Transverse colon (tissue), 4 donors: ENCODE data around the gene XXYLT1.

Experiments
- CTCF ChIP-seq, 5 experiments: fragments of 200-600 bp in 3 of 5; fragments of 450-650 bp in 2 of 5; sonication (generic) in 3 of 5; IDR thresholded peaks; 1 replicate in 2 of 5; 2 replicates in 3 of 5; pipeline ENCODE4 v1.5.1; 2016 to 2017; ENCODE audit warnings: antibody characterized with exemption in 5 of 5, inconsistent platforms in 3 of 5, mild to moderate bottlenecking in 2 of 5, moderate library complexity in 1 of 5
- EP300 ChIP-seq: sonication (generic); formaldehyde crosslinking; IDR thresholded peaks from one replicate; pipeline ENCODE4 v1.6.1; 2017; ENCODE audit warnings: antibody characterized with exemption, low read depth
- POLR2A ChIP-seq: fragments of 450-650 bp; IDR thresholded peaks from one replicate; pipeline ENCODE4 v1.6.1; 2016; ENCODE audit warnings: antibody characterized with exemption, mild to moderate bottlenecking, moderate library complexity
- POLR2AphosphoS5 ChIP-seq, 3 donors: sonication (generic); formaldehyde crosslinking; IDR thresholded peaks; one replicate each; pipeline ENCODE4 v1.6.1; 2016; ENCODE audit warnings: antibody characterized with exemption in 3 of 3

DNA sequence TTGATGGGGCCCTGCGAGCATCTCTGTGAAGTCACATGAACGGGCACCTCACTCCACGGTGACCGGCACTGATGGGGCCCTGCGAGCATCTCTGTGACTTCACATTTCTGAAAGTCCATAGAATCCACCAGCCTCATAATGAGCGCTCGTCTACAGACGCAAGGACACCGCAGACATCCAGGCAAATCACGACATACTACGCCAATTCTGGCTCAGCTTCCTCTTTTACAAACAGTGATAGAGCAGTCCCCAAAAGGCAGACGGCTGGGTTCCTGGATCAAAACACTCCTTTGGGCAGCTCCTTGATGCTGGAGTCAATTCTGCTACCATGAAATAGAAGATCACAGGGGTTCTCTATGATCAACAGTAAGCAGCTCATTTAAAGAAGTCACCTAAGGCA, 125.4 kb downstream of the XXYLT1 start:
- TF ChIP-seq EP300 (no peak), CTCF (IDR thresholded peaks at IDR 0.05) (no peak), POLR2A (no peak), POLR2AphosphoS5 (IDR thresholded peaks at IDR 0.05) (no peak)
